Effector memory CD4-positive, alpha-beta T cell (primary cell): ENCODE measurements around the gene SDHAF1.

Source experiments
- DNase-seq, 3 donors: peaks; one replicate each; pipeline ENCODE4 v3.0.0-alpha.2; 2020
- H3K27ac ChIP-seq: 2 replicates; pipeline ENCODE4 v1.7.0; 2013; ENCODE audit warnings: mild to moderate bottlenecking, low read length, moderate library complexity; ENCODE audit not compliant: insufficient read depth, poor library complexity, severe bottlenecking
- H3K27me3 ChIP-seq: replicated peaks from 2 replicates; pipeline ENCODE4 v1.7.0; 2013; ENCODE audit warnings: mild to moderate bottlenecking, low read length; ENCODE audit not compliant: insufficient read depth, control insufficient read depth, poor library complexity, severe bottlenecking
- H3K36me3 ChIP-seq: 2 replicates; pipeline ENCODE4 v1.7.0; 2013; ENCODE audit warnings: mild to moderate bottlenecking, low read length, moderate library complexity; ENCODE audit not compliant: control insufficient read depth, insufficient read depth
- H3K4me1 ChIP-seq: 2 replicates; pipeline ENCODE4 v1.7.0; 2013; ENCODE audit warnings: low read length, mild to moderate bottlenecking; ENCODE audit not compliant: control insufficient read depth, insufficient read depth, poor library complexity, severe bottlenecking
- H3K4me3 ChIP-seq: 2 replicates; pipeline ENCODE4 v1.7.0; 2013; ENCODE audit warnings: low read length, low read depth, mild to moderate bottlenecking; ENCODE audit not compliant: insufficient read depth, poor library complexity, severe bottlenecking
- H3K9me3 ChIP-seq: 2 replicates; pipeline ENCODE4 v1.7.0; 2013; ENCODE audit warnings: mild to moderate bottlenecking, low read length, moderate library complexity; ENCODE audit not compliant: control insufficient read depth

SDHAF1 gene

DNA sequence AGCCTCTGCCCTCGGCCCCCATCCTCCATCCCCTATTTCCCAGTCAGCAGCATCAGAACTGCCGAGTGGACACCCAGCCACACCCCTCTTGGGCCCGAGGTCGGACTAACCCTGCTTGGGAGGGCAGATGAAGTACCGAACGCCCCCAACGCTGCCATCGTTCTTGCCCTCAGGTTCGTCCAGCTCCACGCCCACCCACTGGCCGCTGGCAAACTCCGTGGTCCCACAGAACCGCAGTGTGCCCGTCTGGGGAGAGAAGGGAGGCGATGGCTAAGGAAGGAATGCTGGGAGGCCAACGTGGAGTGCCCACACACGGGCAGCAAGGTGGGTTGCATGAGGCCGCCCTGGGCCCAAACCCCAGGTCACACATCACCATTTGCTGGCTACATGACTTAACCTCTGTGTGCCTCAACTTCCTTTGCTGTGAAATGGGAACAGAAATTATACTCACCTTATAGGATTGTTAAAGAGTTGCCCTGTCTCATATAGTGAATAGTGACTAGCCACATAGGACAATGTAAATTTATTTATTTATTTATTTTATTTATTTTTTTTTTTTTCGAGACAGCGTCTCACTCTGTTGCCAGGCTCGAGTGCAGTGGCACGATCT is 24.2 kb downstream of the SDHAF1 start:
- DNase-seq, result no peak
- Histone ChIP-seq H3K4me1 (peaks cover 5% of the 10 kb centered on the region), H3K27ac (no peak overlapping the region), H3K4me3 (no peak overlapping the region), H3K36me3 (peaks cover 8% of the 10 kb centered on the region), H3K27me3 (no peaks in the 10 kb centered on the region), H3K9me3 (no peaks in the 10 kb centered on the region)

GRCh38 chr19:36023432-36023831 is 28.4 kb downstream of the SDHAF1 start:
- H3K27ac ChIP-seq, result no peak overlapping the region
- peaks cover 8% of the 10 kb centered on the region for H3K36me3 ChIP-seq
- no peaks in the 10 kb centered on the region for H3K27me3 ChIP-seq
- no peak for DNase-seq
- H3K9me3 ChIP-seq, result no peaks in the 10 kb centered on the region
- H3K4me3 ChIP-seq, result no peak overlapping the region
- no peaks in the 10 kb centered on the region for H3K4me1 ChIP-seq

DNA sequence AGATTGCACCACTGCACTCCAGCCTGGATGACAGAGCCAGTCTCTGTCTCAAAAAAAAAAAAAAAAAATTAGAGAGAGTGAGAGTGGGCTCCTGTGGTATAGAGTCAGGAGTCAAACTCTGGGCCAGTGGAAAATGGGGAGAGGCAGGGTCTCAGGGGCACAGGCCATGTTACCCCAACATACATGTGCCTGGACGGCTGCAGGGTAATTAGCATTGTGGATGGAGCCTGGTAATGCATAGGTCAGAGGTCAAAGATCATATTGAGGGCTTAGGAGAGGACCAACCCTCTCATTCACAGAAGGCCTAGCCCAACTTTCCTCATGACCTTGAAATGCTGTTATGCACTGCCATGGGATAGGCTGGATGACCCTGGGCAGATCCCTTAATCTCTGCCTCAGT is 30.6 kb downstream of the SDHAF1 start:
- no peak for DNase-seq
- H3K27me3 ChIP-seq, result no peaks in the 10 kb centered on the region
- H3K27ac ChIP-seq, result no peak overlapping the region
- H3K9me3 ChIP-seq, result no peaks in the 10 kb centered on the region
- H3K4me1 ChIP-seq, result no peaks in the 10 kb centered on the region
- H3K4me3 ChIP-seq, result no peak overlapping the region
- H3K36me3 ChIP-seq, result peaks cover 8% of the 10 kb centered on the region

DNA sequence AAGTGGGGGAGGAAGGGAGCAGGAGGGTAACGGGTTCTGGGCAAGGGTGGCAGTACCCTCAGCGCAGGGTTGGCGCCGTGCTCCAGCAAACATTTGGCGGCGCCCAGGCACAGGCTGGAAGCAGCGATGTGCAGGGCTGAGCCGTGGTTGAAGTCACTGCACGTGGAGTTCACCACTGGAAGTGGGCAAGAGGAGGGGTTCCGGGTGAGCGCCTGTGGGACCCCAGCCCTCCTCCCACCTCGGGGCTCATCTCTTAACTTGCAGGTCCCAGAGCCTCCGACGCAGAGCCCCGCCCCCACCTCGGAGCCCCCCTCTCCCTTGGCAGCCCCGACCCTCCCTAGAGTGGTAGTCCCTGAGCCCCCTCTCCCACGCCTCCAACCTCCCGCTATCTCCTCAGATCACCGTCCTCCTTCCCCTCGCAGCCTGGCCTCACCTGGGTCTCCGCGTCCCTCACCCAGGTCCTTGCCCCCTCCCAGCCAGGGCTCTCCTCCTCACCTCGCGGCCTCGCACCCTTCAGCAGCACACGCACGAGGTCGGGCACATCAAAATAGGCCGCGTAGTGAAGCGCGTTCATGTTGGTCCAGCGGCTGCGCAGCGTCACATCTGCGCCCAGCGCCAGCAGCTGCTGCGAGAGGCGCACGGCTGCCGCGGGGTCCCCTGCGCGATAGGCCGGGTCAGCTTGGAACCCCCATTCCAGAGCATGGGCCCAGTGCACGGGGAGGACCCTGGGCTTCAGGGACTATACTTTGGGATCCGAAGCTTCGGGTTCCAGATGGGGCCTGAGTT is 31.3 kb downstream of the SDHAF1 start:
- no peak for DNase-seq
- peaks cover 8% of the 10 kb centered on the region for H3K36me3 ChIP-seq
- H3K27me3 ChIP-seq, result no peaks in the 10 kb centered on the region
- H3K9me3 ChIP-seq, result no peaks in the 10 kb centered on the region
- H3K4me3 ChIP-seq, result no peak overlapping the region
- no peak overlapping the region for H3K27ac ChIP-seq
- no peaks in the 10 kb centered on the region for H3K4me1 ChIP-seq

GRCh38 chr19:36027696-36028095 is 32.7 kb downstream of the SDHAF1 start:
- Histone ChIP-seq H3K27me3 (no peaks in the 10 kb centered on the region), H3K4me1 (peaks cover 2% of the 10 kb centered on the region), H3K27ac (no peak overlapping the region), H3K4me3 (no peak overlapping the region), H3K9me3 (no peaks in the 10 kb centered on the region), H3K36me3 (peaks cover 4% of the 10 kb centered on the region)
- no peak for DNase-seq

GRCh38 chr19:36028313-36029041 is 33.5 kb downstream of the SDHAF1 start:
- Histone ChIP-seq H3K36me3 (peaks cover 4% of the 10 kb centered on the region), H3K4me1 (peaks cover 5% of the 10 kb centered on the region), H3K4me3 (no peak overlapping the region), H3K9me3 (no peaks in the 10 kb centered on the region), H3K27me3 (no peaks in the 10 kb centered on the region), H3K27ac (no peak overlapping the region)
- DNase-seq, result no peak

- Histone ChIP-seq H3K4me1 (peaks cover 9% of the 10 kb centered on the region), H3K9me3 (no peaks in the 10 kb centered on the region), H3K4me3 (no peak overlapping the region), H3K27ac (no peak overlapping the region), H3K27me3 (no peaks in the 10 kb centered on the region), H3K36me3 (no peaks in the 10 kb centered on the region)
- no peak for DNase-seq
Observed at GRCh38 chr19:36030264-36031148, 35.5 kb downstream of the SDHAF1 start.

DNA sequence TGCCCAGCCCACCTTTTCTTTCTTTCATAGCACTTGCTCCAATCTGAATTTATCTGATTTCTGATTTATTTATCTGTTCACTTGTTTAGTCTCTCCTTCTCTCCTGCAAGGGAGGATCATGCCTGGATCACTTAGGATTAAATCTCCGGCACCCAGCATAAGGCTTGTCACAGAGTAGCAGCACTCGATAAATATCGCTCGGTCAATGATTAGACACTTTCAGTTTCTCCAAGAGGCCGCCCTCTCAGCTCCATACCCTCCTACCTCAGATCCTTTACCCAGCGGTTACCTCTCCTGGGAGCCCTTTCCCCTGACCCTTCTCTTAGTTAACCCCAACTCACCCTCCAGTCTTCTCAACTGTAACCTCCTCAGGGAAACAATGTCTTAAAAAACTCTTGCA is 36.3 kb downstream of the SDHAF1 start:
- Histone ChIP-seq H3K9me3 (no peaks in the 10 kb centered on the region), H3K4me3 (no peak overlapping the region), H3K27me3 (no peaks in the 10 kb centered on the region), H3K4me1 (peaks cover 10% of the 10 kb centered on the region), H3K27ac (no peak overlapping the region), H3K36me3 (no peaks in the 10 kb centered on the region)
- DNase-seq, result no peak

GRCh38 chr19:36032251-36033104 is 37.5 kb downstream of the SDHAF1 start, which contains the start of gene CLIP3:
CLIP3 (minus strand) TSS chr19:36032873; CDS start chr19:36032357, 516 bp downstream.
- Histone ChIP-seq H3K27ac (no peak within 1 kb of the TSS), H3K4me3 (peak within 1 kb of the TSS; percentile 32), H3K27me3 (no peaks in the 10 kb centered on the region), H3K4me1 (peaks cover 15% of the 10 kb centered on the region), H3K36me3 (no peaks in the 10 kb centered on the region), H3K9me3 (no peaks in the 10 kb centered on the region)
- DNase-seq, result peak in 1 of 3 donors; percentile 17
